Cardiac muscle cell (in vitro differentiated cells and primary cell): Measurements from ENCODE around the gene C5. TPM values are rescaled to one million over a fixed set of nuclear protein-coding genes. Genes with fewer than 3 reads are reported as not detected.
A peak's percentile ranks its signal among the peaks of the same experiment; 100 is the strongest.

ENCODE experiments used
- DNase-seq, 2 donors: peaks; one replicate each; pipeline versions ENCODE4 v3.0.0 to v3.0.0-alpha.2; 2010 to 2017; ENCODE audit warnings: low read depth in 1 of 2, low spot score in 1 of 2
- H3K27ac ChIP-seq: fragments of 200-600 bp; sonication (generic); 2 replicates; pipeline ENCODE4 v1.5.1; 2016
- H3K27me3 ChIP-seq: fragments of 200-600 bp; sonication (generic); 2 replicates; pipeline ENCODE4 v1.6.0; 2016; ENCODE audit warnings: control low read depth
- H3K36me3 ChIP-seq: fragments of 200-600 bp; sonication (generic); 2 replicates; pipeline ENCODE4 v1.5.1; 2016; ENCODE audit warnings: control low read depth
- H3K4me1 ChIP-seq: fragments of 200-600 bp; sonication (generic); 2 replicates; pipeline ENCODE4 v1.8.1; 2017; ENCODE audit warnings: low read depth, mild to moderate bottlenecking, mixed run types
- H3K4me3 ChIP-seq: fragments of 200-600 bp; sonication (generic); 2 replicates; pipeline ENCODE4 v1.5.1; 2016; ENCODE audit warnings: mild to moderate bottlenecking
- H3K9me3 ChIP-seq: fragments of 200-600 bp; sonication (generic); 2 replicates; pipeline ENCODE4 v1.5.1; 2017; ENCODE audit warnings: low read depth, mild to moderate bottlenecking, control low read depth
- polyA plus RNA-seq: library from polyadenylated mRNA; unstranded; fragments of >200 nt; fragmentation: Nextera tagmentation; extraction: Ambion mirVana; gene quantifications from 2 replicates; pipeline ENCODE4 v1.2.1, GENCODE V29; 2016
- total RNA-seq: library from RNA; depleted of rRNA; stranded (reverse); fragments of >200 nt; gene quantifications from 2 replicates; pipeline ENCODE4 v1.2.3, GENCODE V29; 2016
- TF ChIP-seq, protein P1 (sequence below): IDR thresholded peaks from 2 replicates; pipeline ENCODE4 v1.5.1; 2012; ENCODE audit warnings: low read depth, mild to moderate bottlenecking, low read length

C5 gene
- total and polyA plus RNA-seq, 2 experiments from 2014 or later = 0.55 to 1.3 TPM

DNA sequence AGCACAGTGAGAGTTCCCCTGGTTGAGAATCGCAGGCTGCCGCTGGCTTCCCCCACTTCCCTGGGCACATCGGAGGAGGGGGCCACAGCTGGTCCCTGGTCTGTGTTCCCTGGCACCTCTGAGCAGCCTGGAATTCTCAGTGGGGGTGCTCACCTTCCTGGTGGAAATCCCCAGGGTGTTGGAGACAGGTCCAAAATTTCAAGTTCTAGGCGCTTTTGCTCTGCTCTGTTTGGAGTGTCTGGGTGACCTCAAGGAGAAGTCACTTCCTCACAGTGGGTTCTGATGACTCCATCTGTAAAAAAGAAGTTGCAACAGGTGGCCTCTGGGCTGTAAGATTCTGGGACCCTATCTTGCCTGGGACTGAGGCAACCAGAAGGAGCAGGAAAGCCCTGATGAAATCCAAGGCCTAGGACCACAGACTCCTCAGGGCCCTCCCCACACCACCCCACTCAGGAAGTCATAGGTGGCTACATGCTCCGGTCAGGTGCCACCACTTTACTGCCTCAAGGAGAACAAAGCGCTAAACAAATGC, 123.6 kb downstream of the C5 start, which contains the start of gene TRAF1:
Gene TRAF1, minus strand, starts transcription at position 400 of the 532 bp plus-strand sequence. CDS start 721 bp downstream, outside the sequence.
- no peak within 1 kb of the TSS for H3K27ac ChIP-seq
- TF ChIP-seq, protein P1, sequence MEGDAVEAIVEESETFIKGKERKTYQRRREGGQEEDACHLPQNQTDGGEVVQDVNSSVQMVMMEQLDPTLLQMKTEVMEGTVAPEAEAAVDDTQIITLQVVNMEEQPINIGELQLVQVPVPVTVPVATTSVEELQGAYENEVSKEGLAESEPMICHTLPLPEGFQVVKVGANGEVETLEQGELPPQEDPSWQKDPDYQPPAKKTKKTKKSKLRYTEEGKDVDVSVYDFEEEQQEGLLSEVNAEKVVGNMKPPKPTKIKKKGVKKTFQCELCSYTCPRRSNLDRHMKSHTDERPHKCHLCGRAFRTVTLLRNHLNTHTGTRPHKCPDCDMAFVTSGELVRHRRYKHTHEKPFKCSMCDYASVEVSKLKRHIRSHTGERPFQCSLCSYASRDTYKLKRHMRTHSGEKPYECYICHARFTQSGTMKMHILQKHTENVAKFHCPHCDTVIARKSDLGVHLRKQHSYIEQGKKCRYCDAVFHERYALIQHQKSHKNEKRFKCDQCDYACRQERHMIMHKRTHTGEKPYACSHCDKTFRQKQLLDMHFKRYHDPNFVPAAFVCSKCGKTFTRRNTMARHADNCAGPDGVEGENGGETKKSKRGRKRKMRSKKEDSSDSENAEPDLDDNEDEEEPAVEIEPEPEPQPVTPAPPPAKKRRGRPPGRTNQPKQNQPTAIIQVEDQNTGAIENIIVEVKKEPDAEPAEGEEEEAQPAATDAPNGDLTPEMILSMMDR = no peak

DNA sequence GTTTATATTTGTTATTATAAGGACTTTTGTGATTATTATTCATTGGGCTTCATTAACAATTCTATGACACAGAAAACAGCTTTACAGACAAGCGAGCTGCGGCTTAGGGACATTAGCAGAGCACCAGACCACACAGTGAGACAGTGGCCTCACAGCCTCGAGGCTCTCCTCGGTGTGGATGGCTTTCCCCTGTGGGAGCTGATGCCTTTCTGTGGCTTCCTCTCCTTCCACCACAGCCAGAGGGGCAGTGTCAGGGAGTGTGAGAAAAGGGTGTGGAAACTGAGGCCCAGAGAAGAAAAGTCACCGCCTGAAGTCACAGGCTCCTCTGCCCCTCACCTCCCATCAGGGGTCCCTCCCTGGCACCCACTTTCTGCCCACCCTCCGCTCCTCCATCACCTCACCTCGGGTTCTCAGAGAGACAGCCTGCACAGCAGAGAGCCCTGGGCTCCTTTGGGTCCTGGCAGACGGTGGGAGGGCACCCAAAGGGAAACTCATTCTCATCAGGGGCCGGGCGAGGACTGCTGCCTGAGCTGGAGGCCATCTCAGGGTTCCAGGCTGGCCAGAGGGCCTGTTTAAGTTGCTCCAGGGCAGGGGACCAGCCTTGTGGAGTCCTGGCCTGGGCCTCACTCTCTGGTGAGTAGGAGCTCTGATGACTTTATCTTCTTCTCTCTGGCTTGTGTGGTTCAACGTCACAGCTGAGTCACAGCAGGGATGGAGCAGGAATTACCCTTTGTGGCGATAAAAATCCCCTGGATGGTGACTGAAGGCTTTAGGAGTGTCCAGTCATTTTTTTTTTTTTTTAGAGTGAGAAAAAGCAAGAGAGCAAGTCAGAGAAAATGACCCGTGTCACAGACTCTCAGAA, 124.3 kb downstream of the C5 start:
- no peak overlapping the region for H3K4me3 ChIP-seq
- H3K4me1 ChIP-seq = peaks cover 21% of the 10 kb centered on the region
- TF ChIP-seq, protein P1 = no peak
- H3K27ac ChIP-seq = no peak overlapping the region
- H3K36me3 ChIP-seq = no peaks in the 10 kb centered on the region
- H3K9me3 ChIP-seq = no peaks in the 10 kb centered on the region
- no peaks in the 10 kb centered on the region for H3K27me3 ChIP-seq
- DNase-seq = peak in 1 of 2 donors; percentile 87

More for the DNA sequence above, 123.6 kb downstream of the C5 start, which contains the start of gene TRAF1:
- peaks cover 17% of the 10 kb centered on the region for H3K4me1 ChIP-seq
- H3K4me3 ChIP-seq = no peak within 1 kb of the TSS
- DNase-seq = no peak
- H3K9me3 ChIP-seq = no peaks in the 10 kb centered on the region
- H3K36me3 ChIP-seq = no peaks in the 10 kb centered on the region
- no peaks in the 10 kb centered on the region for H3K27me3 ChIP-seq

DNA sequence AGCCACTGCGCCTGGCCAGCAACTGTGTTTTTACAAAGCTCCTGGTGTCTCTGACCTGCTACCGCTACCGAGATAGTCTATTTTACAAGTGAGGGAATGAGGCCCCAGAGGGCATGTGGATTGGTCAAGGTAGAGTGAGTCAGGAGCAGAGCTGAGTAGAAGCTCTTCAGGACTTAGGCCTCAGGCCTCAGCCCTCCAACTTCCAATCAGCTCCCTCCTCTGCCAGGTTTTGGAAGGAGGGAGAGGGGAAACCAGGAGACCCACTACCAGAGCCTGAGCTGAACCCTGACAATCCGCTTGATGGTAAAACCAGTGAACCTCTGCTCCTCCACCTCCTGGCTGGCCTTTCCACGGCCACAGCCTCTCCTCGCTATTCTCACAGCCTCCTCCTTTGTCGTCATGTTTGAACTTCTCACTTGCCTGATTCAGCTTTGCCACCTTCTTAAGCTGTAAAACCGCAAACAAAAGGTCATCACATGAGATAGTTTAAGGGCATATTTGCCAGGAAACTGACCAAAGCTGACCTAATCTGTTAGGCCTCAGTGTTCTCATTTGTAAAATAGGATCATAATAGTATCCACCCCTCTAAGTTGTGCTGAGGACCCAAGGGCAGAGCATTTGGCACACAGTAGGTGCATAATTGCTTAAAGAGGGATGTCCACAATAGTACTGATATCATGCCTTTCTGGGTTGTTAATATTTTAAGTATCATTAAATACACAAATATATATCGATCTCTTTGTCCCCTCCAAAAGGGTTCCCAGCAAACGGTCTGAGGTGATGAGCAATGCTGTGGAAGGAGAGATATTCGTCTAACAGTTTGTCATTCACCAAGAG, 125.2 kb downstream of the C5 start:
- Histone ChIP-seq H3K27me3 (no peaks in the 10 kb centered on the region), H3K4me1 (peaks cover 29% of the 10 kb centered on the region), H3K27ac (no peak overlapping the region), H3K9me3 (no peaks in the 10 kb centered on the region), H3K4me3 (no peak overlapping the region), H3K36me3 (no peaks in the 10 kb centered on the region)
- TF ChIP-seq, protein P1 = no peak
- DNase-seq = no peak

DNA sequence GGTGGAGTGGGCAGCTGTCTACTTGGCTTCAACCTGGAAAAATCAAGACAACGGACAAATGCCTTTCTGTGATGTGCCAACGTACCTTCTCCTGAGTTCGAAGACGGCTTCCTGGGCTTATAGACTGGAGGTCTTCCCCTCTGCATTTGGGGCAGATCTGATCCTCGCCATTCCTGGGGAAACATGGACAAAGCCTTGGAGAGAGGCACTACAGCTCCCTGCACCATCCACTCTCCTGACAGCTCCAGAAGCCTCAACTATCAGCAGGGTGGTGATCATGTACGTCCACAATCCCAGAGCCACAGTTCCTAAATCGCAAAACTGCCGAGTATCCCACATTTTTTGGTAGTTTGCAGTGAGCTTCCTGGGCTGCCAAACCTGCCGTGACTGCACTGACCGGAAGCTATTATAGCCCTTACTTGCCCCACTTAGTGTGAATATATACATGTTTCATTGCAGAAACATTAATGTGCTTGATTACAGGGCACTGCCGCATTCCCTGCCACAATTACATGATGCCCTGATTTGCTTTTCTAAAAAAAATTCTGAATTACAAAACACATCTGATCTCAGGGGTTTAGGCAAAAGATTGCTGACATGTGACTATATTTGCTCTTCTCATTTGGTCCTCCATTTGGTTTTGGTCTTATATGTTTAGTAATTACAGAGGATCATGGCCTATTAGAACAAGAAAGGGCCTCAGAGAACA, 126.3 kb downstream of the C5 start:
- Histone ChIP-seq H3K4me3 (no peak overlapping the region), H3K27ac (no peak overlapping the region)
- TF ChIP-seq, protein P1 = no peak

More for the DNA sequence above, 126.3 kb downstream of the C5 start:
- Histone ChIP-seq H3K9me3 (no peaks in the 10 kb centered on the region), H3K27me3 (no peaks in the 10 kb centered on the region), H3K4me1 (peaks cover 36% of the 10 kb centered on the region), H3K36me3 (no peaks in the 10 kb centered on the region)
- no peak for DNase-seq
